Stimulated activated memory B cell treated with anti-CD40 and anti-IgM and Interleukin-4, amounts not matched to agents 10 μg/mL and 1 μg/mL and 100 μg/mL, for 72 hours (primary cell): Measurements from ENCODE around the gene YBX2.
A peak's percentile ranks its signal among the peaks of the same experiment; 100 is the strongest.
"Not testable (repeated sequence)": the region's sequence is repeated elsewhere in the genome, so short reads cannot be mapped to it uniquely, and the experiment has no call there.

Source experiments
- ATAC-seq: fragments of 150-1000 bp; cut with Tn5 transposase; 2 replicates; pipeline ENCODE4 v1.10.0; 2021
- H3K27ac Mint-ChIP-seq: one replicate; pipeline ENCODE4 v1.8.0; 2022; ENCODE audit warnings: mild to moderate bottlenecking, mixed read lengths
- H3K27me3 Mint-ChIP-seq: one replicate; pipeline ENCODE4 v1.8.0; 2022; ENCODE audit warnings: mixed read lengths
- H3K36me3 Mint-ChIP-seq: one replicate; pipeline ENCODE4 v1.8.0; 2022; ENCODE audit warnings: mixed read lengths
- H3K4me1 Mint-ChIP-seq: one replicate; pipeline ENCODE4 v1.8.0; 2022; ENCODE audit warnings: mixed read lengths
- H3K4me3 Mint-ChIP-seq: one replicate; pipeline ENCODE4 v1.8.0; 2022; ENCODE audit warnings: mild to moderate bottlenecking, moderate library complexity, mixed read lengths
- H3K9me3 Mint-ChIP-seq: one replicate; pipeline ENCODE4 v1.8.0; 2022; ENCODE audit warnings: mixed read lengths

YBX2 gene

GRCh38 chr17:7253082-7253481 lies 41.4 kb downstream of the YBX2 start:
- Mint-ChIP-seq H3K4me1 (peaks cover 47% of the 10 kb centered on the region), H3K9me3 (no peaks in the 10 kb centered on the region), H3K36me3 (peaks cover 44% of the 10 kb centered on the region), H3K4me3 (peak overlapping the region; percentile 91), H3K27ac (peak overlapping the region; percentile 98), H3K27me3 (no peaks in the 10 kb centered on the region)
- ATAC-seq, result no peak

GRCh38 chr17:7252176-7253043 lies 42.0 kb downstream of the YBX2 start, which contains the start of gene ELP5:
TSS of gene ELP5 (plus strand) at chr17:7252215. CDS start at chr17:7252551, 336 bp downstream.
- H3K36me3 Mint-ChIP-seq, result peaks cover 43% of the 10 kb centered on the region
- H3K9me3 Mint-ChIP-seq, result no peaks in the 10 kb centered on the region
- H3K4me3 Mint-ChIP-seq, result peak within 1 kb of the TSS; percentile 91
- no peaks in the 10 kb centered on the region for H3K27me3 Mint-ChIP-seq
- peaks cover 47% of the 10 kb centered on the region for H3K4me1 Mint-ChIP-seq
- H3K27ac Mint-ChIP-seq, result peak within 1 kb of the TSS; percentile 98
- ATAC-seq, result peak; percentile 85

GRCh38 chr17:7251661-7252175 lies 42.7 kb downstream of the YBX2 start, which contains the start of gene CTDNEP1:
TSS of gene CTDNEP1 (minus strand) at chr17:7251734. CDS start at chr17:7251296, 438 bp downstream.
- peak within 1 kb of the TSS; percentile 91 for H3K4me3 Mint-ChIP-seq
- peaks cover 47% of the 10 kb centered on the region for H3K4me1 Mint-ChIP-seq
- peak within 1 kb of the TSS; percentile 98 for H3K27ac Mint-ChIP-seq
- peaks cover 39% of the 10 kb centered on the region for H3K36me3 Mint-ChIP-seq
- no peaks in the 10 kb centered on the region for H3K27me3 Mint-ChIP-seq
- peak; percentile 97 for ATAC-seq
- H3K9me3 Mint-ChIP-seq, result no peaks in the 10 kb centered on the region

GRCh38 chr17:7250695-7251627 lies 43.5 kb downstream of the YBX2 start:
- peak; percentile 6 for ATAC-seq
- H3K4me1 Mint-ChIP-seq, result peaks cover 47% of the 10 kb centered on the region
- H3K27me3 Mint-ChIP-seq, result no peaks in the 10 kb centered on the region
- peak overlapping the region; percentile 91 for H3K4me3 Mint-ChIP-seq
- no peaks in the 10 kb centered on the region for H3K9me3 Mint-ChIP-seq
- H3K36me3 Mint-ChIP-seq, result peaks cover 39% of the 10 kb centered on the region
- H3K27ac Mint-ChIP-seq, result peak overlapping the region; percentile 98

- no peak for ATAC-seq
- H3K4me3 Mint-ChIP-seq, result peak overlapping the region; percentile 91
- no peaks in the 10 kb centered on the region for H3K9me3 Mint-ChIP-seq
- H3K27me3 Mint-ChIP-seq, result no peaks in the 10 kb centered on the region
- H3K36me3 Mint-ChIP-seq, result peaks cover 39% of the 10 kb centered on the region
- peak overlapping the region; percentile 98 for H3K27ac Mint-ChIP-seq
- peaks cover 45% of the 10 kb centered on the region for H3K4me1 Mint-ChIP-seq
Observed at GRCh38 chr17:7249830-7250229, 44.6 kb downstream of the YBX2 start.

GRCh38 chr17:7249214-7249613 lies 45.2 kb downstream of the YBX2 start:
- Mint-ChIP-seq H3K4me3 (peak overlapping the region; percentile 91), H3K27ac (peak overlapping the region; percentile 98), H3K27me3 (no peaks in the 10 kb centered on the region), H3K9me3 (no peaks in the 10 kb centered on the region), H3K36me3 (peaks cover 39% of the 10 kb centered on the region), H3K4me1 (peaks cover 40% of the 10 kb centered on the region)
- no peak for ATAC-seq

- Mint-ChIP-seq H3K4me1 (peaks cover 40% of the 10 kb centered on the region), H3K27ac (no peak overlapping the region), H3K27me3 (no peaks in the 10 kb centered on the region), H3K36me3 (peaks cover 39% of the 10 kb centered on the region), H3K4me3 (no peak overlapping the region), H3K9me3 (no peaks in the 10 kb centered on the region)
- no peak for ATAC-seq
Observed at GRCh38 chr17:7248796-7249195, 45.6 kb downstream of the YBX2 start.

- peaks cover 40% of the 10 kb centered on the region for H3K4me1 Mint-ChIP-seq
- peaks cover 39% of the 10 kb centered on the region for H3K36me3 Mint-ChIP-seq
- H3K27me3 Mint-ChIP-seq, result no peaks in the 10 kb centered on the region
- no peak overlapping the region for H3K4me3 Mint-ChIP-seq
- ATAC-seq, result no peak
- H3K9me3 Mint-ChIP-seq, result no peaks in the 10 kb centered on the region
- H3K27ac Mint-ChIP-seq, result no peak overlapping the region
Observed at GRCh38 chr17:7246779-7247178, 47.7 kb downstream of the YBX2 start.

- not testable (repeated sequence) for H3K4me3 Mint-ChIP-seq, H3K27me3 Mint-ChIP-seq, H3K9me3 Mint-ChIP-seq, ATAC-seq
- Mint-ChIP-seq H3K36me3 (peaks cover 46% of the 10 kb centered on the region), H3K4me1 (peaks cover 40% of the 10 kb centered on the region), H3K27ac (peak overlapping the region; percentile 94)
Observed at GRCh38 chr17:7243838-7244237, 50.6 kb downstream of the YBX2 start.

- Mint-ChIP-seq H3K27me3 (no peaks in the 10 kb centered on the region), H3K4me1 (peaks cover 35% of the 10 kb centered on the region), H3K4me3 (peak overlapping the region; percentile 97), H3K36me3 (peaks cover 42% of the 10 kb centered on the region), H3K9me3 (no peaks in the 10 kb centered on the region), H3K27ac (peak overlapping the region; percentile 94)
- no peak for ATAC-seq
Observed at GRCh38 chr17:7243453-7243729, 51.0 kb downstream of the YBX2 start.

GRCh38 chr17:7242717-7243452 lies 51.6 kb downstream of the YBX2 start:
- peak; percentile 71 for ATAC-seq
- Mint-ChIP-seq H3K27me3 (no peaks in the 10 kb centered on the region), H3K27ac (peak overlapping the region; percentile 94), H3K4me3 (peak overlapping the region; percentile 97), H3K9me3 (no peaks in the 10 kb centered on the region), H3K4me1 (peaks cover 35% of the 10 kb centered on the region), H3K36me3 (peaks cover 42% of the 10 kb centered on the region)

GRCh38 chr17:7241783-7242716 lies 52.4 kb downstream of the YBX2 start, which contains the start of gene GABARAP:
TSS of gene GABARAP (minus strand) at chr17:7242449. CDS start at chr17:7242330, 119 bp downstream.
- ATAC-seq, result peak; percentile 64
- H3K27ac Mint-ChIP-seq, result peak within 1 kb of the TSS; percentile 94
- H3K36me3 Mint-ChIP-seq, result peaks cover 44% of the 10 kb centered on the region
- no peaks in the 10 kb centered on the region for H3K9me3 Mint-ChIP-seq
- H3K27me3 Mint-ChIP-seq, result no peaks in the 10 kb centered on the region
- H3K4me3 Mint-ChIP-seq, result peak within 1 kb of the TSS; percentile 97
- H3K4me1 Mint-ChIP-seq, result peaks cover 39% of the 10 kb centered on the region

- Mint-ChIP-seq H3K4me3 (peak overlapping the region; percentile 97), H3K9me3 (no peaks in the 10 kb centered on the region), H3K4me1 (peaks cover 47% of the 10 kb centered on the region), H3K27me3 (no peaks in the 10 kb centered on the region), H3K36me3 (peaks cover 45% of the 10 kb centered on the region), H3K27ac (peak overlapping the region; percentile 94)
- no peak for ATAC-seq
Observed at GRCh38 chr17:7241090-7241733, 53.2 kb downstream of the YBX2 start.
